Measurements from ENCODE around the gene BLOC1S4. TPM values are rescaled to one million over a fixed set of nuclear protein-coding genes. Genes with fewer than 3 reads are reported as not detected.

Gene BLOC1S4
- total RNA-seq, 4 donors from 2014 or later, result 1.00 to 18.8 (median 12.4) TPM

DNA sequence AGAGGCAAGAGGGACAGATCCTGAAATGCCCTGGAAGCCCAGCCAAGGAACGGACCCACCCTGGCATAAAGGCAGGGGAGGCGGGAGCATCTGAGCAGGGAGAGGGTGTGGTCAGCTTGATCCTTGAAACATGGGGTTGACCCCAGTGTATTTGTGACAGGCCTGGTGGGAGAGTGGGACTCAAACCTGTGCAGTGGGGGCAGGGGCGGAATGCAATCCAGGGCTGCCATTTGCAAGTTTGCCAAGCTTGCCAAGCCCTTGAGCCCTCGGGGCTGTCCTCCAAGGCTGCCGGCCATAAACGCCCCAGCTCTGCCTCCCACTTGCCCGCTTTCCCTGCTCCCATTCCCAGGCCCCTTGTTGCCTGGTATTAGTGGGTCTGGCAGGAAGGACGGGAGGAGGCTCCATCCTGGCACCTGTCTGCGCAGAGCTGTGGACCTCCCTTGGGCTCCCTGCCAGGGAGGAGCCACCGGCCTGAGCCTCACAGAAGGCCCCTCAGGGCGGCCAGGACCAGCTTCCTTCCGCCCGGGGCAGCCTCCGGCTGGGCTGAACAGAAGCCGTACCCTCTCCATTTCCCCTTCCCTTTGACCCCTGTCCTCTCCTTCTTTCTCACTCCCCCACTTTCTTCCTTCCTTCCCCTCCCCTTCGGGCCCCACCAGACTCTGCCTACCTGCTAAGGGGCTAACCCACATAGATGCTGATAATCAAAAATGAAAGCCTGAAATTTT is 21.6 kb upstream of the BLOC1S4 start:
- H3K4me3 ChIP-seq, result no peak overlapping the region
- H3K27me3 ChIP-seq, result no peaks in the 10 kb centered on the region
- peaks cover 0 to 33% (median 14%) of the 10 kb centered on the region in 4 donors for H3K4me1 ChIP-seq
- no peaks in the 10 kb centered on the region for H3K9me3 ChIP-seq
- peak overlapping the region in 3 of 4 donors; percentile 0 to 42 (median 18) for H3K27ac ChIP-seq
- intact Hi-C loops (cut with DNase I; ENCODE audit: low total_unique reads), result no loop called here
- no peak for DNase-seq
- WGBS, 2 donors (ENCODE audit: low coverage in 1 of 2), result 57 to 84% methylated on average over 6 to 13 of the region's 16 CpGs
- no peaks in the 10 kb centered on the region for H3K36me3 ChIP-seq
- TF ChIP-seq EP300 (IDR thresholded peaks at IDR 0.05; ENCODE audit: low read depth) (no peak), POLR2AphosphoS5 (IDR thresholded peaks at IDR 0.05) (no peak), POLR2A (IDR thresholded peaks at IDR 0.05) (no peak)
- TF ChIP-seq, protein P1, sequence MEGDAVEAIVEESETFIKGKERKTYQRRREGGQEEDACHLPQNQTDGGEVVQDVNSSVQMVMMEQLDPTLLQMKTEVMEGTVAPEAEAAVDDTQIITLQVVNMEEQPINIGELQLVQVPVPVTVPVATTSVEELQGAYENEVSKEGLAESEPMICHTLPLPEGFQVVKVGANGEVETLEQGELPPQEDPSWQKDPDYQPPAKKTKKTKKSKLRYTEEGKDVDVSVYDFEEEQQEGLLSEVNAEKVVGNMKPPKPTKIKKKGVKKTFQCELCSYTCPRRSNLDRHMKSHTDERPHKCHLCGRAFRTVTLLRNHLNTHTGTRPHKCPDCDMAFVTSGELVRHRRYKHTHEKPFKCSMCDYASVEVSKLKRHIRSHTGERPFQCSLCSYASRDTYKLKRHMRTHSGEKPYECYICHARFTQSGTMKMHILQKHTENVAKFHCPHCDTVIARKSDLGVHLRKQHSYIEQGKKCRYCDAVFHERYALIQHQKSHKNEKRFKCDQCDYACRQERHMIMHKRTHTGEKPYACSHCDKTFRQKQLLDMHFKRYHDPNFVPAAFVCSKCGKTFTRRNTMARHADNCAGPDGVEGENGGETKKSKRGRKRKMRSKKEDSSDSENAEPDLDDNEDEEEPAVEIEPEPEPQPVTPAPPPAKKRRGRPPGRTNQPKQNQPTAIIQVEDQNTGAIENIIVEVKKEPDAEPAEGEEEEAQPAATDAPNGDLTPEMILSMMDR (IDR thresholded peaks at IDR 0.05), result no peak
- in situ Hi-C loops (cut with MboI; ENCODE audit: low pct_ligation_motif_present in 1 of 4, low pct_unique_long_range_greater_than_20kb in 1 of 4, low sequenced_read_pairs in 3 of 4), result no loop called here

DNA sequence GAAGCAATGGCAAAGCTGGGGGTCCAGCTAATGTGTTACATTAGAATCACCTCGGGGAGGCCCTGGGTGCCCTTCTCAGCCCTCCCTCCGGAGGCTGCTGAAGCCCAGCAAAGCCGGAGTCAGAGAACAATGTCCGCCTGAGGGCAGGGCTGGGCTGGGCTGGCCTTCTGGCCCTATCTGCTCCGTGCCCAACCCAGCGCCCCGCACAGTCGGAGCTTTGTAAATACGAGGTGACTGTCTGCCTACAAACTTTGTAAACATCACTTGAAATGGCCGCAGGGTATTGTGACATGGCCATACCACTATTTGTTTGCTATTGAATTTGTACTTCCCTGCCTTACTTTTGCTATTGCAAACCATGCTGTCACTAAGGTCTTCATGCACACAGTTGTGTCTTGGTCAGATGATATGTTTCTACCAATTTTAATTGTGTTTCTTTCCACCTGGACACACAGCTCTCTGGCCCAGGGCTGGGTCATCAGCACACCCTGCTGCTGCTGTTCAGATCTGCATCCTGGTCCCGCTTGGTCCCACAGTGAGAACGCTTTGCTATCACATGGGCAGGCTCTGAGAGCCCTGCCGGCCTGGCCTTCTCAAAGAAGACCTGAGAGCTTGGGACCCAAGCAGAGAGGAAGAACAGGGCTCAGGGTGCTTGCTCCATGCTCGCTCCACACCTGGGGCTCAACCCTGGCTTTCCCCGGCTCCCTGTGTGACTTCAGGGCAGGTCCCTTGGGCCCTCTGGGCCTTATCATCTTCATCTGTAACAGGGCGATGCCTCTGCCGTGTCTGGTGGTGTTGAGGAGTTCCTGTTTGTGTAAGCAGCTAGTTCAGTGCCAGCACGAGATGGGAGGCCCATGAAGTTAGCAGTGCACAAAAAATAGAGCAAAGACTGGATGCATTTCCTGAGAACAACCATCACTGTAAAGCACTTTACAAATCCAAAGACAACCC is 20.0 kb upstream of the BLOC1S4 start:
- no peaks in the 10 kb centered on the region for H3K9me3 ChIP-seq
- H3K4me3 ChIP-seq, result no peak overlapping the region
- peak overlapping the region; percentile 8 to 70 (median 55) for H3K27ac ChIP-seq
- no peaks in the 10 kb centered on the region for H3K27me3 ChIP-seq
- H3K4me1 ChIP-seq, result peaks cover 0 to 26% (median 10%) of the 10 kb centered on the region in 4 donors
- peak; percentile 71 for DNase-seq
- TF ChIP-seq, protein P1 (IDR thresholded peaks at IDR 0.05), result no peak
- TF ChIP-seq POLR2A (IDR thresholded peaks at IDR 0.05) (no peak), EP300 (IDR thresholded peaks at IDR 0.05; ENCODE audit: low read depth) (no peak), POLR2AphosphoS5 (IDR thresholded peaks at IDR 0.05) (no peak)
- in situ Hi-C loops (cut with MboI; ENCODE audit: low pct_ligation_motif_present in 1 of 4, low pct_unique_long_range_greater_than_20kb in 1 of 4, low sequenced_read_pairs in 3 of 4), result no loop called here
- H3K36me3 ChIP-seq, result no peaks in the 10 kb centered on the region
- intact Hi-C loops (cut with DNase I; ENCODE audit: low total_unique reads), result no loop called here
- WGBS, 2 donors (ENCODE audit: low coverage in 1 of 2), result 61 to 90% methylated on average over 2 to 18 of the region's 18 CpGs

DNA sequence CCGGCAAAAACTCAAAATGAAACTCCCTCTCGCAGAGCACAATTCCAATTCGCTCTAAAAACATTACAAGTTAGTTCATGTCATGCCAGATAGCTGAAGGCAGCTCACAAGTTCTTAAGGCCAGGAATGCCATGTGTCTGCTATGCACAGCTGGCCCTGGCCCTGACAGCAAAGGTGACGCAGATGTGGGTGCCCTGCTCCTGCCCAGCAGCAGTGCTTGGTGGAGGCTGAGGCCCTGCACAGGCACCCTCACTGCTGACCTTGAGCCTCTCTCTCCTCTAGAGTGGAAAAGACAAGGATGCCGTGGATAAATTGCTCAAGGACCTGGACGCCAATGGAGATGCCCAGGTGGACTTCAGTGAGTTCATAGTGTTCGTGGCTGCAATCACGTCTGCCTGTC is 19.4 kb upstream of the BLOC1S4 start:
- no peaks in the 10 kb centered on the region for H3K27me3 ChIP-seq
- intact Hi-C loops (cut with DNase I; ENCODE audit: low total_unique reads), result no loop called here

DNA sequence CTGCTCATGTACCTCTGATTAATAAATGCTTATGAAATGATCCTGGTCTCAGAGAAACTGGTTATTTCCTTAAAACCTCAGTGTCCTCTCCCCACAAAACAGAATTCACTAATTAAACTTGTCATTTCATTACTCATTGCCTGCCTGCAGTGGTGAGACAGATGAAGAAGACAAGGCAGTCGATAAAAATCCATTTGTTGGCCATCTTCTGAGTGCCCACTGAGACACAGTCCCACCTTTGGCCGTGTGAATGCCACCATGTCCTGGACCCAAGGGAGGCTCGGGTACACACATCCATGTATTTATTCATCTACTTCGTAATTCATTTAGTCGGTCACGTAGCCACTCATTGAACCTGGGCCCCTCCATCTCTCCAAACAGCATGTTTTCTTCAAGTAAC is 18.8 kb upstream of the BLOC1S4 start:
- 93 to 100% methylated on average over 3 to 6 of the region's 6 CpGs for WGBS, 2 donors (ENCODE audit: low coverage in 1 of 2)
- peaks cover 0 to 4% (median 0%) of the 10 kb centered on the region in 4 donors for H3K36me3 ChIP-seq
- no peak for DNase-seq
- TF ChIP-seq EP300 (IDR thresholded peaks at IDR 0.05; ENCODE audit: low read depth), result no peak
- TF ChIP-seq, protein P1 (IDR thresholded peaks at IDR 0.05), result no peak
- TF ChIP-seq POLR2A (IDR thresholded peaks at IDR 0.05), result no peak
- no peak for TF ChIP-seq POLR2AphosphoS5 (IDR thresholded peaks at IDR 0.05)
- H3K9me3 ChIP-seq, result no peaks in the 10 kb centered on the region
- no peak overlapping the region for H3K4me3 ChIP-seq
- peak overlapping the region in 1 of 4 donors; percentile 52 for H3K27ac ChIP-seq
- H3K4me1 ChIP-seq, result peaks cover 0 to 26% (median 10%) of the 10 kb centered on the region in 4 donors
- in situ Hi-C loops (cut with MboI; ENCODE audit: low pct_ligation_motif_present in 1 of 4, low pct_unique_long_range_greater_than_20kb in 1 of 4, low sequenced_read_pairs in 3 of 4), result no loop called here
- no peaks in the 10 kb centered on the region for H3K27me3 ChIP-seq
- intact Hi-C loops (cut with DNase I; ENCODE audit: low total_unique reads), result no loop called here

More for the DNA sequence above, 19.4 kb upstream of the BLOC1S4 start:
- in situ Hi-C loops (cut with MboI; ENCODE audit: low pct_ligation_motif_present in 1 of 4, low pct_unique_long_range_greater_than_20kb in 1 of 4, low sequenced_read_pairs in 3 of 4), result no loop called here
- TF ChIP-seq EP300 (IDR thresholded peaks at IDR 0.05; ENCODE audit: low read depth), result no peak
- no peak for DNase-seq
- Histone ChIP-seq H3K36me3 (peaks cover 0 to under 1% (median 0%) of the 10 kb centered on the region in 4 donors), H3K27ac (peak overlapping the region in 3 of 4 donors; percentile 52 to 70 (median 58)), H3K9me3 (no peaks in the 10 kb centered on the region), H3K4me3 (no peak overlapping the region), H3K4me1 (peaks cover 0 to 26% (median 10%) of the 10 kb centered on the region in 4 donors)
- 85% methylated on average over 8 of the region's 8 CpGs; no CpG with 5 or more reads in 1 of the 2 donors for WGBS, 2 donors (ENCODE audit: low coverage in 1 of 2)
